ENCODE measurements around the gene ZBTB39.
"Not testable (repeated sequence)": the region's sequence is repeated elsewhere in the genome, so short reads cannot be mapped to it uniquely, and the experiment has no call there.

Gene ZBTB39, protein sequence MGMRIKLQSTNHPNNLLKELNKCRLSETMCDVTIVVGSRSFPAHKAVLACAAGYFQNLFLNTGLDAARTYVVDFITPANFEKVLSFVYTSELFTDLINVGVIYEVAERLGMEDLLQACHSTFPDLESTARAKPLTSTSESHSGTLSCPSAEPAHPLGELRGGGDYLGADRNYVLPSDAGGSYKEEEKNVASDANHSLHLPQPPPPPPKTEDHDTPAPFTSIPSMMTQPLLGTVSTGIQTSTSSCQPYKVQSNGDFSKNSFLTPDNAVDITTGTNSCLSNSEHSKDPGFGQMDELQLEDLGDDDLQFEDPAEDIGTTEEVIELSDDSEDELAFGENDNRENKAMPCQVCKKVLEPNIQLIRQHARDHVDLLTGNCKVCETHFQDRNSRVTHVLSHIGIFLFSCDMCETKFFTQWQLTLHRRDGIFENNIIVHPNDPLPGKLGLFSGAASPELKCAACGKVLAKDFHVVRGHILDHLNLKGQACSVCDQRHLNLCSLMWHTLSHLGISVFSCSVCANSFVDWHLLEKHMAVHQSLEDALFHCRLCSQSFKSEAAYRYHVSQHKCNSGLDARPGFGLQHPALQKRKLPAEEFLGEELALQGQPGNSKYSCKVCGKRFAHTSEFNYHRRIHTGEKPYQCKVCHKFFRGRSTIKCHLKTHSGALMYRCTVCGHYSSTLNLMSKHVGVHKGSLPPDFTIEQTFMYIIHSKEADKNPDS
- long read RNA-seq, full-length matches to known transcripts: 45 of 52 reads
- long read RNA-seq, partial matches to known transcripts: 0 of 52 reads
- long read RNA-seq, other reads (novel, unspliced or antisense): 7 of 52 reads

DNA sequence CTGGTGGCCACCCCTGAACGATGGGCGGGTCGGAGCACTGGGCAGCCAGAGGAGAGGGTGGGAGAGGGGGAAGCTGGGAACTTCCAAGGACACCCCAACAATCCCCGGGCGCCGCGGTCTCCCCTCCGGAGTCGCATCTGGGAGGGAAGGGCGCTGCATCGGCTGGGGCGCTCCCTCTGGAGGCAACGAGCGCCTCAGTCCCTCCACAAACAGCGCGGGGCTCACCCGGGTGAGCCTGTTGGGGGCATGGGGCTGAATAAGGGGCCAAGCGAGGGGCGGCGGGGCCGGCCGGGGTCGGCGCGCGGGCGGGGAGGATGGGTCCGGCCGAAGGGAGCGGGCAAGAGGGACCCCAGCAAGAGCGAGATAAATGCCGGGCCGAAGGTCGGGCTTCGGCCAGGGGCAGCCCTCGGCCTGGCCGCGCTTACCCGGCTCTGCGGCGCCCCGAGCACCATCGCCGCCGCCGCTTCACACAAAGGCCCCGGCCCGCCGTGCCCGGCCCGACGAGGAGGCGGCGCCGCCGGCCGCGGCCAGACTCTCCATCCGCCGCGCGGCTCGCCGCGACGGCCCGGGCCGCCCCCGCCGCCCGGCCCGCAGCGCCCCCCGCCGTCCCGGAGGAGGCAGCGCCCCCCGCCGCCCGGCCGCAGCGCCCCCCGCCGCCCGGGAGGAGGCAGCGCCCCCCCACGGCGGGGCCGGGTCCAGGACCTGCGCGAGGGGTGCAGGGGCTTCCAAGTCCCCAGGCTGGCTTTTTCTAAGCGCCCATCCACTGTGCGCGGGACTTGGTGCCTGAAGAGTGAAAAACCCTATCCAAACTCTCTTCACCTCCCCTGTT lies at the start of gene ZBTB39:
TSS of gene ZBTB39 (minus strand) at position 567 of the 829 bp plus-strand sequence. CDS start 1,629 bp downstream, outside the sequence.
- peak in 1 of 2 experiments; percentile 48 for DNase-seq (ENCODE audit: low read depth in 1 of 2, low spot score in 1 of 2)
- peak within 1 kb of the TSS; percentile 85 for H3K4me3 ChIP-seq (replicated peaks; ENCODE audit: insufficient read depth, low read length)
- no peaks in the 10 kb centered on the region for H3K27me3 ChIP-seq (ENCODE audit: insufficient read depth, poor library complexity, severe bottlenecking)
- H3K27ac ChIP-seq (replicated peaks): peak within 1 kb of the TSS; percentile 66
- TF ChIP-seq POLR2AphosphoS5 (IDR thresholded peaks at IDR 0.05; ENCODE audit: low read depth) (no peak), SPI1 (IDR thresholded peaks at IDR 0.05; ENCODE audit: borderline replicate concordance, low read depth) (no peak)
- TF ChIP-seq, protein P1, sequence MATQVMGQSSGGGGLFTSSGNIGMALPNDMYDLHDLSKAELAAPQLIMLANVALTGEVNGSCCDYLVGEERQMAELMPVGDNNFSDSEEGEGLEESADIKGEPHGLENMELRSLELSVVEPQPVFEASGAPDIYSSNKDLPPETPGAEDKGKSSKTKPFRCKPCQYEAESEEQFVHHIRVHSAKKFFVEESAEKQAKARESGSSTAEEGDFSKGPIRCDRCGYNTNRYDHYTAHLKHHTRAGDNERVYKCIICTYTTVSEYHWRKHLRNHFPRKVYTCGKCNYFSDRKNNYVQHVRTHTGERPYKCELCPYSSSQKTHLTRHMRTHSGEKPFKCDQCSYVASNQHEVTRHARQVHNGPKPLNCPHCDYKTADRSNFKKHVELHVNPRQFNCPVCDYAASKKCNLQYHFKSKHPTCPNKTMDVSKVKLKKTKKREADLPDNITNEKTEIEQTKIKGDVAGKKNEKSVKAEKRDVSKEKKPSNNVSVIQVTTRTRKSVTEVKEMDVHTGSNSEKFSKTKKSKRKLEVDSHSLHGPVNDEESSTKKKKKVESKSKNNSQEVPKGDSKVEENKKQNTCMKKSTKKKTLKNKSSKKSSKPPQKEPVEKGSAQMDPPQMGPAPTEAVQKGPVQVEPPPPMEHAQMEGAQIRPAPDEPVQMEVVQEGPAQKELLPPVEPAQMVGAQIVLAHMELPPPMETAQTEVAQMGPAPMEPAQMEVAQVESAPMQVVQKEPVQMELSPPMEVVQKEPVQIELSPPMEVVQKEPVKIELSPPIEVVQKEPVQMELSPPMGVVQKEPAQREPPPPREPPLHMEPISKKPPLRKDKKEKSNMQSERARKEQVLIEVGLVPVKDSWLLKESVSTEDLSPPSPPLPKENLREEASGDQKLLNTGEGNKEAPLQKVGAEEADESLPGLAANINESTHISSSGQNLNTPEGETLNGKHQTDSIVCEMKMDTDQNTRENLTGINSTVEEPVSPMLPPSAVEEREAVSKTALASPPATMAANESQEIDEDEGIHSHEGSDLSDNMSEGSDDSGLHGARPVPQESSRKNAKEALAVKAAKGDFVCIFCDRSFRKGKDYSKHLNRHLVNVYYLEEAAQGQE (IDR thresholded peaks at IDR 0.05; ENCODE audit: insufficient replicate concordance, low read depth): peak; percentile 24

DNA sequence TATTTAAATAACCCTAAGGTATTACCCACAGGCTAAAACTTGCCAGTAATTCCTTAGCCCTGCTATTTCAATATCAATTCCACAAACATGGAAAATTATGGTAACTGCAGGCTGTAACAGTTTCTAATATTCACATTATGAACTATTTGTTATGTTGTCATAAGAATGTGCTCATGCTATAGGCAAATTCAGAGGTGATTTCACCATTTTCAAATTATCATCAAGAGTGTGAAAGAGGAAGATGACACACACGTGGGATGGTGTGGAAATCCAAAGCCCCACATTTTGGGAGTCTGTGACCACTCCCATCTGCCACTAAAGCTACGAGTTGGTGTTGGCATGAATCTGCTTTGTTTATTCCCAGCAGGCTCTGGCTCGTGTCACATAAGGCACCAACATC lies 49.5 kb upstream of the ZBTB39 start:
- Histone ChIP-seq H3K27ac (replicated peaks) (no peak overlapping the region; the same call in 1 of the 2 replicates), H3K27me3 (ENCODE audit: insufficient read depth, poor library complexity, severe bottlenecking) (no peaks in the 10 kb centered on the region), H3K4me3 (replicated peaks; ENCODE audit: insufficient read depth, low read length) (no peak overlapping the region)
- DNase-seq (ENCODE audit: low read depth in 1 of 2, low spot score in 1 of 2): peak; percentile 65 to 70
- TF ChIP-seq CTCF (IDR thresholded peaks at IDR 0.05; ENCODE audit: insufficient read depth, low read length): no peak
- TF ChIP-seq GABPA (IDR thresholded peaks at IDR 0.05; ENCODE audit: low read depth): no peak
- no peak for TF ChIP-seq SPI1 (IDR thresholded peaks at IDR 0.05; ENCODE audit: borderline replicate concordance, low read depth)

- not testable (repeated sequence) for DNase-seq (ENCODE audit: low read depth in 1 of 2, low spot score in 1 of 2); H3K27me3 ChIP-seq (ENCODE audit: insufficient read depth, poor library complexity, severe bottlenecking); H3K27ac ChIP-seq (replicated peaks)
These were observed 47.6 kb upstream of the ZBTB39 start for GRCh38 chr12:57053901-57054300.

GRCh38 chr12:57053146-57053545 lies 46.8 kb upstream of the ZBTB39 start:
- DNase-seq (ENCODE audit: low read depth in 1 of 2, low spot score in 1 of 2); H3K27me3 ChIP-seq (ENCODE audit: insufficient read depth, poor library complexity, severe bottlenecking); H3K27ac ChIP-seq (replicated peaks); H3K4me3 ChIP-seq (replicated peaks; ENCODE audit: insufficient read depth, low read length): not testable (repeated sequence)

More at GRCh38 chr12:57053901-57054300, 47.6 kb upstream of the ZBTB39 start:
- not testable (repeated sequence) for H3K4me3 ChIP-seq (replicated peaks; ENCODE audit: insufficient read depth, low read length)

- no peaks in the 10 kb centered on the region for H3K27me3 ChIP-seq (ENCODE audit: insufficient read depth, poor library complexity, severe bottlenecking)
- no peak overlapping the region for H3K4me3 ChIP-seq (replicated peaks; ENCODE audit: insufficient read depth, low read length)
- TF ChIP-seq SPI1 (IDR thresholded peaks at IDR 0.05; ENCODE audit: borderline replicate concordance, low read depth) (no peak), POLR2AphosphoS5 (IDR thresholded peaks at IDR 0.05; ENCODE audit: low read depth) (no peak), CTCF (IDR thresholded peaks at IDR 0.05; ENCODE audit: insufficient read depth, low read length) (no peak), GABPA (IDR thresholded peaks at IDR 0.05; ENCODE audit: low read depth) (no peak)
- TF ChIP-seq, protein P1 (IDR thresholded peaks at IDR 0.05; ENCODE audit: insufficient replicate concordance, low read depth): no peak
- H3K27ac ChIP-seq (replicated peaks): no peak overlapping the region
- DNase-seq (ENCODE audit: low read depth in 1 of 2, low spot score in 1 of 2): no peak
These were observed 44.7 kb upstream of the ZBTB39 start for GRCh38 chr12:57051011-57051410.
